HG03439 (cell line): ENCODE measurements around the gene FAM3D.
A peak's percentile ranks its signal among the peaks of the same experiment; 100 is the strongest.

ENCODE experiments used
- ATAC-seq: cut with Tn5 transposase; IDR thresholded peaks from one replicate; pipeline ENCODE4 v1.9.1; 2021; ENCODE audit warnings: mild to moderate bottlenecking, moderate library complexity; ENCODE audit not compliant: unreplicated experiment

The FAM3D gene

DNA sequence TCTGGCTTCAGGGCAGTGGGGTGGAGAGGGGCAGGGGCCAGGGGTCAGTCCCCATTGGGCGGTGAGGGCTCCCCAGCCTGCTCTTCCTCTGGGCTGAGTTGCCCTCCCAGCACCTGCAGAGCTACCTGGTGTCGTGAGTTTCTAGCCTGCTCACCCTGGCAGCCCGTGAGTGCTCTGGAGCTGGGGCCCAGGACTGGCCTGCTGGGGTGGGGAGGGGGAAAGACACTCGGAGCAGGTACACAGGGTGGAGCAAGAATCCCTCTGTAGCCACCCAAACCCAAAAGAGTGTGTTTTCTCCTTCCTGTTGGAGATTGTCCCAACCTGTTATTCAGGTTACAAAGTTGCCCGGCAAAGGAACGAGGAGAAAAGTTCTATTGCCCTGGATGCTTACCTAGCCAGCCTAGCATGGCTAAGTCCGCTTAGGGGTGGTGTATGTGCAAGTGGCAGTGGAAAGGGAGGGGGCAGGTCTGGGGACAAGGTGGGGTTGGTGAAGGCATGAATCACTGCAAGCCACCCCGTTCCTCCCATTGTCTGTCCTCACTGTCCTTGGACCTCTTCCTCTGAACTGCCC, 8.9 kb downstream of the FAM3D start:
- no peak for ATAC-seq

DNA sequence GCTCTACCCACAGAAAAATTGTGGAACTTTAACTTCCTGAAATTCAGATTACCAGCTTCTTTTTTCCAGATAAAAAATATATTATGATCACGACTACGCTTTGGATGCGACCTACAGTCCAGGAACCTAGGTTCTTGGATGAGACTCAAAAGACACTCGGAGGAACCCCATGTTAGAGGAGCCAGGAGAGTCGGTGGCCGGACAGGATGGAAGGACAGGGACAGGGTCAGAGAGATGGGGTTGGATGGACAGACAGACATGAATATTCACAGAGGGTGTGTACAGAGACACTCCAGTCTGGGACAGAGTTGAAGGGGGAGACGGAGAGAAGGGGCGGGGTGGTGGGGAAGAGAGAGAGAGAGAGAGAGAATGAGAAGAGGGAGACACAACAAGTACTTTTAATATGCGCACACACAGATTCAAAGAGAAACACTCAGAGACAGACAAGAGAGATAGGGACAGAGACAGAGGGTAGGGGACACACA, 9.5 kb downstream of the FAM3D start:
- no peak for ATAC-seq

DNA sequence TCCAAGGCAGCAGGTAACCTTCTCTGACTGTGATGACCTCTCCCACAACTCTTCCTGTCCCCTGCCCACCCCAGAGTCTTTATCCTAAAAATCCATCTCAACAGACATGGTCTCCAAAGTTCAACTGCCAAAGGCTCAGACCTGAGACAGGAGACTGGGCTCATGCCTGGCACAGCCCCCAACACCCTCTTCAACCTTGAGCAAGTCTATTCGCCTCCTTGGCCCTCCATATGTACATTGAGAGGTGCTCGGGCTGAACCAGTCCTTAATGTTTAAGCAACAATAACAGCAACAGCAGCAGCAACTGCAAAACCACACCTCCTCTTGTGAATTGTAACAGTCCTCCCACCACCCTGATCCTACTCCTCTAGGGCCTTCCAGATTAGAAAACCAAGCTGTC, 9.9 kb downstream of the FAM3D start:
- no peak for ATAC-seq

DNA sequence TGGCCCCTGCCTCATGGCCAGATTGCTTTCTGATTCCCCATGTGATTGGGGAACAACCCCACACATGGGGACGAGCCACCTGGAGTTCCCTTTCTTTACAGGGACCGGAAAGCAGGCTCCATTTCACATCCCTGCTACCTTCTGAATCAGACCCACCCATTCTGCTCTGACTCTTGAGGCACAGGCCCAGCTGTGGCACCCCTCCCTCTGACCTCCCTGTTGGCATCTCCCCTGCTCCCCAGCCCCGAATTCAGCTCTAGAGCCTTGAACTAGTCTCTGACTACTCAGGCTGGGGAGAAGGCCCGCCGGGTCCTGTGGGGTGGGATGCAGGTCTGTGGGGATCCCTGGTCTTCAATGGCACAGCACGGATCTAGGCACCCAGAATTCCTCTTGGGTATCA, 12.1 kb downstream of the FAM3D start:
- ATAC-seq = no peak

DNA sequence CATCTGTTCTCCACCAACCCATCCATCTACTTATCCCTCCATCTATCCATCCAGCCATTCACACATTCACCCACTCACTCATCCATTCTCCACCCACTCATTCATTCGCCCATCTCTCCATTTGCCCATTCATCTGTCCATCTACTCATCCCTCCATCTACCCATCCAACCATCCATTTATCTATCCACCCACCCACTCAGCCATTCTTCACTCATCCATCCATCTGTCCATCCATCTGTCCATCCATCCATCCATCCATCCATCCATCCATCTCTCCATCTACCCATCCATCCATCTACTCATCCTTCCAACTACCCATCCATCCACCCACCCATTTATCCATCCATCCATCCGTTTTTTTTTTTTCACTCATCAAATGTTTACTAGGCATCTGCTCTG, 13.9 kb downstream of the FAM3D start:
- no peak for ATAC-seq

DNA sequence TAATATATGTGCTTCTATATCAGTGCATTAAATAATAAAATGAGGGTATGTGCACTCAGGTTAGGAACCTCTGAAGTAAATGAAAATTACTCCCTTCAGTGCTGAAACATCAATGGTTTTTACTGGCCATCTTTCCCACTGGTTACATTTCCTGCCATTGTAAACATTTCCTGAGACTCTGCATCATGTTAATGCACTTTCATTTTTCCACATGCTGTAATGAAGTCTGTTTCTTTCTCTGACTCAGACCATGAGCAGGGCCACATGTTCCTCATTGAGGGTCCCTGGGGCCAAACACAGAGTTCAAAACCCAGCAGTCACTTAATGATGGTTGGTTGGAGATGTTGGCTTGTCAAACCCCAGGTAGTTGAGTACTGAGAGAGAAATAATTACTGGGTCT, 15.3 kb downstream of the FAM3D start:
- no peak for ATAC-seq

DNA sequence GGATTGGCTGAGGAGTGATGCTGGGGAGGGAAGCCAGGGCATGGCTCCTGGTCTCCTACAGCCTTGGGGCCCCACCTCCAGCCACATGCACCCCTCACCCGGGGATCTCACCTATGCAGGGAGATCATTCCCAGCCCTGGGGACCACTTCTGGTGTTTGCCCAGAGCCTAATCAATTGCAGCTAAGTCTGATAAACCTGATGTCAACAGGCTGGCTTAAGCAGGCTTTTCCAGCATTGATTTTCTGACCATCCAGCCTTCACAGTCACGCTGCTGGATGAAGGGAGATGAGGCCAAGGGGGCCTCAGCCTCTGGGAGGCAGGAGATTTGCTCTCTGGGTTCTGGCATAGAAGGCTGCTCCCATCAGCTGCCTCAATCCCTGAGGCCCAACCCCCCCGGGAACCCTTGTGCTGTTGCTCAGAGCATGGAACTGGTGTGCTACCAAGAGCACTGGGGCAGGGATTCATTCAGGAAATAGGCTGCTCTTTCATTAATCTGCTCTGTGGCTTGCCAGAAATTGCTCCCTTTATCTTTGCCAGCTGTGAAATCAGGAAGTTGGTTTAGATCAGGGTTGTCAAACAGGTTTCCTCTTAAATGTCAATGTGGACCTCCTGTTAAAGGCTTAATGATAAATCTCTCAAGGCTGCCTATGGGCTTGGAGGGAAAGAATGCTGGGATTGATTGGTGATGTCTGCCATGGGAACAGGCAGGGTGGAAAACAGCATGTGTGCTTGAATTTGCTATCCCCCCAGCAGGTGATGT, 19.0 kb downstream of the FAM3D start:
- ATAC-seq = no peak

DNA sequence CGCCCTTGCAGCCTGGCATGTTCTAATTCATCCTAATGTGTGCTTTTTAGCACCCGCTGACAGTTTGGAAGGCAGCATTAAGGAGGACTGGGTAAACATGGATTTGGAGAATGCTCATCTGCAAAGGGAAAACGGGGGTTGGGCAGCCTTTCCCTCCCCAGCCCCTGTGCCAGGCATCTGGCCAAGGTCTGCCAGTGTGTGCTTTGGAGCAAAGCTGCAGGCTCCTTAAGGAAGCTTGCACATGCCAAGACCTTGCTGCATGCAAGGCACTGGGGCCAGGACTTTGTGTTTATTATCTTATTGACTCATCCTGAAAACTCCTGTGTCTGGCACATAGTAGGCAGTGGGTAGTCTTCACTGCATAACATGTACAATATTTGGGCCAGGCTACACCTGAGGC, 20.1 kb downstream of the FAM3D start:
- no peak for ATAC-seq

DNA sequence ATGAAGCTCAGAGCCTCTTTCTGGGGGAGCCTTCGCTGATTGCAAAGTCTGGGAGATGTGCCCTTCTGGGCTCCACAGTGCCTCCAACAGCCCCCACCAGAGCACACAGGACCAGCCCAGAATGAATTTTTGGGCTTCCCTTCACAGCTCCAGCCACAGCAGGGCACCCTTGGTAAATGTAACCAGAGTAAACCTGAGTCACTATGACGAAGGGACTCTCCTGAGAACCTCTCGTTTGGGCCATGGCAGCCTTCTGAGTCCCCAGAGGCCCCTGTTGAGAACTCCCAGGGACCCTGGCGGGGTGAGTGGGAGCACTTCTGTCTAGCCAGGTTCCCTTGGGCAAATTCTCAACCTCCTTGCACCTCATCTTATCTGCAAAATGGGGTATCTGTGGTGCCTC, 20.8 kb downstream of the FAM3D start:
- ATAC-seq = no peak

DNA sequence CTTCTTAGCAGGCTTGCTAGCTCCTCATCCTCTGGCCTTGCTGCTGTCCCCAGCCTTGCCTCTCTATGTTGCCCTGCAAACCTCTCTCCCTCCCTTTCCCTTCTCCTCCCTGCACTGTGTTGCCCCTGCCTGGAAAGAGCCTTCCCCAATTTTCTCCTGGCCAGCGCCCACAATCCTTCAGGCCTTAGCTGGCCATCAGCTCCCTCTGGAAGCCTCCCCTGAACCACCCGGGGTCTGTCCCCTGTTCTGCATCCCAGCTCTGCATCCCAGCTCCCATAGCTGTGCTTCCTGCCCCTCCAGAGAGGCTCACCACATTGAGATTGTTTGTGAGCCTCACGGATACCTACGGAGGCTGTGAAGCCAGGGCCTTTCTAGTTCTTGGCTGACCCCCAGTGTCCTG, 23.7 kb downstream of the FAM3D start:
- ATAC-seq = no peak

DNA sequence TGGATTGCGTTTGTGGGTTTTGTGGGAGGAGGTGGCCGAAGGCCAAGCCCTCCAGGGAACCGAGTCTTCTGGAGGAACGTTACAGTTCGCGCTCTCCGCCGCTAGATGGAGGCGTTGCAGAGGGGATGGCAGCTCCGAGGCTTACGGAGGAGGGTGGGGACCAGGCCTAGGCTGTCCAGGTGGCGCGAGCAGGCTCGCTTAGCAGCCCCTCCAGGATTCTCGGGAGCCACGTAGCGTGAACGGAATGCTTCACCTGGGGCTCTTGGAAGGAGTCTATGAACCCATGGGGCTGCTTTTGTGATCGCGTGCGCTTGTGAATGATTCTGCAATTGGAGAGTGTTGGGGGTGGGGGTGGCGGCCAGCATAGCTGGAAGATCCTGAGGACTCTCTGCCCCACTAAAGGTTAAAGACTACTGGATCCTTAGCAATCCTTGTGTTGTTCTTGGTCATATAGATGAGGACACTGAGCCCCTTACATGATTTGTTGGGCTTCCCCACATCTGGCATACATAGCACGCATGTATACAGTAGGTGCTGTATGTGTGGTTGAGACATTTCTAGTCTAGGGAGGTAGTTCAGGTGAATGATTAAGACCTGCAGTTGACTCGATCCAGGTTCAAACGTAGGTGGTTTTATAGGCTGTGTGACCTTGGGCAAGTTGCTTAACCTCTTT, 25.7 kb downstream of the FAM3D start:
- ATAC-seq = peak; percentile 86

DNA sequence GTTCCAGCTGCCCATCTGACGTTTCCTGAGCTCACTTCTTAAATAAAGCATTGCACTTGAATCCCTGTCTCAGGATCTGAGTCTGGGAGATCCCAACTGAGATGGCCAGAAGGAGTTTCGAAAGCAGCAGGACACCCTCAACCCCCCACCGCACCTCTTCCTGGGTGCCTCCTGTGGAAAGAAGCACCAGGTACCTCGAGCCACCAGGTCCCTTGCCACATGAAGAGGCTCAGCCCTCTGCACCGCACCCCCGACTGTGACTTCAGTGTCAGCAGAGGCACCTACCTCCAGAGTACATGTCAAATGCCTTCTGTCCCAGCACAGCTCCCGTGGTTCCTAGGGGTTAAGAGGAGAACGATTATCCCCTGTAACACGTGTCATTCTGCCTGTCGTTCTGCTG, 26.7 kb downstream of the FAM3D start:
- ATAC-seq = no peak

DNA sequence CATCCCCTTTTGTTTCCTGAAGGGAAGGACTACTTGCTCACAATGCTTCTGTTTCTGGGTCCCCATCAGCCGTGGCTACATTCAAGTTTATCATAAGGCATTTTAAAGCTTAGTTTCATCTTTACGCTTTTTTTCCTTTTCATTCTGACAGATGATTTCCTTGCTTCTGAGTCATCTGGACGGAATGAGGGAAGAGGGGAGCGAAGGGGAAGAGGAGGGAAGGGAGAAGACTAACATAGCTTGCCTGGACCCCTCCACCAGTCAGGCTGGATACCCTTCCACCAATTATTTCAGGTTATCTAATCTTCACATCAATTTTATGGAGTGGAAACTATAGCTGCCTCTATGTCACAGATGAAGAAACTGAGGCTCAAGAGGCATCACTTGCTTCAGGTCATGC, 27.6 kb downstream of the FAM3D start:
- ATAC-seq = no peak

DNA sequence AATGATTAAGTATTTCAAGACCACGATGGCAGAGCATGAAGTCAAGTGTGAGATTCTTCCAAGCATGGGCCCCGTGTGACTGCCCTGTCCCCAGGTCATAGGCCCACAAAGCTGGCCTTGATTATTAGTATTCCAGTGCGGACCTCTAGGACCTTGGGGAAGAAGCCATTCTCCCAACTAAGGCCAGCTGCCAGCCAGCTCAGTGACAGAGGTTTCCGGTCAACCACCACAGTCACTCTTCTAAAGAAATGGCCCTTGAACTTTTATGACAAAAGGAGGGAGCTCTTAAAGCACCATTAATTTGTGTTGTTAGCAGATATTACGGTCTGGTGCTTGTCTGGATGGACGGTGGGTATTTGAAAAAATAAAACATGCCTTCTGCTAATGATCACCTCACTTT, 28.0 kb downstream of the FAM3D start:
- no peak for ATAC-seq

DNA sequence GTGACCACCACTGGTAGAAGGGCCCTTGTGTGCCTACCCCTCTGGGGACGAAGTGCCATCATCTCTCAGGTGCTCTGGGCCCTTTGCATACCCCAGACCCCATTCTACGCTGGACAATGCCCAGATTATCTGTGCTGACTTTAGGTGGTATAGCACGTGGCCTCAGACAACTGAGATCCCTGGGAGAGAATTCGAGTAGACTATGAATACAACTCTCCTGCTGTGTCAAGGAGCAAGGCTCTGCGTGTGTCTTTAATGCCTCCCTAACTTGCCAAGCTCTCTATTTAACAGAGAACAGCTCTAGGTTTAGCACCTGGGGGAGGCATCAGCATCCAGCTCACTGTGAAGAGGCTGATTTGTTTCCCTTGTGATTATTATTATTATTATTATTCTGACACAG, 29.1 kb downstream of the FAM3D start:
- ATAC-seq = no peak

DNA sequence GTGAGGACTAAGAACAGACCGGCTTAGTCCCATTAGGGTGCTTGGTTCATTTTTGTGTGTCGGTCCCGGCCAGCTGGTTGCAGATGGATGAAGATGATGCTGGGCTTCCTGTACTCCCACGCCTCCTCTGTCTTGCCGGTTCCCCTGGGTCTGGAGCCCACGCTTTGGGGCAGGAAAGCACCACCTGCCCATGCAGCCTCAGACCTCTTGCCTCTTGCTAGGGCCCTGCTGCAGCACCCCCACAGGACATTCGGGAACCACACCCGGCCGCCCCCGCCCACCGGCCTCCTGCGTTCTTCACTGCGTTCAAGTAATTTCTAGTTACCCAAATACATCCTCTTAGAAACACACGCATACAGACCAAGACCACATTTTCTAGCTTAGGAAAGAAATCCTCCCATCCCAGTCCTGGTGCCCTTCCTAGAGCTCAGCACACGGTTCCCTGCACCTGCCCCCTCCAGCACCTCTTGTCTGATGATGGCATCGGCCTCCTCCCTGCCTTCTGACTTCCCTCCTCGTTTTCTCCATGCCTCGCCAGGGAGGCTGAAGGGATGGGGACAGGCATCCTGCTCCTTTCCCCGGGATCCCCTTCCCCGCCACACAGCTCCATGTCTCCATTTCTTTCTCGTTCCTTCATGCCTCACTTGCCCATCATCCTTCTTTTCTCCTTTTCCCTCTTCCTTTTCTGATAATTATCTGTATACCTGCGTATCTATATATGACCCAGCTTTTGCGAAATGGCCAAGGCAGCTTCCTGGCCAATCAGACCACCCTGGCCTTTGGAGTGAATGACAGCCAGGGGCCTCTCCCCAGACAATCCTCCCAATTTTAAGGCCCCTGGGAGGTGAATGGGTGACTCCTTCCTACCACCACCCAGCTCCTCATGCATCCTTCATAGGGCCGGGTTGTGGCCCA, 30.9 kb downstream of the FAM3D start:
- no peak for ATAC-seq

DNA sequence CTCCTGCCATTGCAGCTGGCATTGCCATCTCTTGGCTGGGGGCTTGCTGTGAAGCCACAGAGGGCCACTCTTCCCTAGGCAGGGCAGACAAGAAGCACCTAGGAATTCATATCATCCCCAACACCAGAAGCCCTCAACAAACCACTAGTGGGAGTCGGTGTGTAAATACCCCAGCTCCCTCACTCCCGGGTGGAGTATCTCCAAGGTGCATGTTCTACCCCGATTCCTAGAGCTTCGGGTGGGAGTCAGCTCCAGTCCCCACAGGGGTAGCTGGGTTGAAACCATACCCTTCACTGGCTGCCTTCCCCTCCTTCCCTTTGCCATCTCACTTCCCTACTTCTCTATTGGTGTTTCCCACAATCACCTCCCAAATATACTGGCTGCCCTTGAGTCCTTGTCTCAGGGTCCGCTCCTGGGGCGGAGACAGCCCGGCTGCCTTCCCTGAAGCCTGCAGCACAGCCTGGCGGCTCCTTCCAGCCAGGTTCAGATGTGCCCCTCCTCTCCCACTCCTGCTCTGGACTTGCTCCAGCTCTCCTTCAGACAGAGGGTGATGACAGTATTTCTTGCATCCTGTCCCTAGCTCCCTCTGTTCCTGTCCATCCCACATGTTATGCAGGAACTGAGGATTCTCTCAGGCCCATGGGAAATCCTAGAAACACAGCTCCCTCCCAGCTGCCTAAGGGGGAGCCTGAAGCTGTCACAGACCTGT, 33.3 kb downstream of the FAM3D start:
- ATAC-seq = no peak

DNA sequence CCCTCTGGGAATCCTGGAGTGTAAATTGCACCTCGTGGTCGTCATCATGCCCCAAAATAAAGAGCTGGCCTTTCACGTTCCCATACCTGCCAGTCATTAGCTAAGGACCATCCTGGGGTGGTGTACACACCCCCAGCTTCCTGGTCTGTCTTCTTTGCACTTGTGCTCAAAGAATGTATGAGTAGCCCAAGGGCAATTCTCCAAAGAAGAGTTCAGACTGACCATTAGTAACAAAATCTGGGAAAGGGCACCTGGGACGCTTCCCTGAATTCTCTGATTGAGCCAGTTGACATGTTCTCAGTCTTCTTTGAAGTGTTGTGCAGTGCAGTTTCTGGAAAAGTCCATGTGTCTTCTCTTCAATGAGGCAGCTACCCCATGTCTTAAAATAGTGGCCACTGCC, 34.8 kb downstream of the FAM3D start:
- ATAC-seq = no peak

DNA sequence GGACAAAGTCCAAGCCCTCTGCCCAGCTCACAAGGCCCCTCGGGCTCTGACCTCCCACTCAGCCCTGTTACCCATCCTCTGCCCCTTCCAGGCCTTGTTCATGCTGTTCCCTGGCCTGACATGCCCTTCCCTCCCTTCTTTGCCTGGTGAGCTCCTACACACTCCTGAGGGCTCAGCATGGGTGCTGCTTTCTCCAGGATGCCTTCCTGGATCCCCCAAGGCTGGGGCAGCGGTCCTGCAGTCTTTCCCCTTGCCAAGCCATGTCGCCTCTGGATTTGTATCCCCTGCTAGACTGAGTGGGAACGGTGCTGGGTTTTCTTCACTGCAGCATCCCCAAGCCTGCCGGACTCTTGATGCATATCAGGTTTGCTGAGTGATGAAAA, 35.9 kb downstream of the FAM3D start:
- ATAC-seq = no peak

DNA sequence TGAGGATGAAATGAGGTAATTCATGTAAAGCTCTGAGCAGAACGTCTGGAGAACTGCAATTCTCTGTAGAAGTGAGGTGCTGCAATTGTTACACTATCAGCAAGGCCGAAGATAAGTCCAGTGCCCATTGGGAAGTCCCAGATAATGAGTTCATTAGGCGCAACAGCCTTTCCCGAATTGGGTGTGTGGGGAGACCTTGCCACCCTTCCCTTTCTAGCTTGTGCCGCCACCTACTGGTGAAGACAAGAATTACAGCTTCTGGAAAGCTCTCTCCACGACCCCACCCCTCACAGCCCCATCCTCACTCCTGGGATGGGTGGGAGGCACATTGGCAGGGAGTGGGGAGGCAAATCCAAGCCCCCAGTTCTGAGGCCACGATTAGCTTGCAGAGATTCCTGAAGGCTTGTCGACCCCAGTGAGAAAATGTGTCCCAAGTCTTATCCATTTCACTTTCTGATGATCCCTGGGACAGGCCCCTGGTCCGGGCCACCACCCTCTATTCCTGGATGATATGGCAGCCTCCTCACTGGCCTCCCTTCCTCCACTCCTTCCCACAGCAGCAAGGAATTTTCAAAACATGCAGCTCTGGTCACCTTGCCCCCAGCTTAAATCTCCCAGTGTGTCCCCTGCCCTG, 36.4 kb downstream of the FAM3D start:
- ATAC-seq = no peak
